Activated CD8-positive, alpha-beta memory T cell treated with anti-CD3 and anti-CD28 coated beads, Interleukin-2, amount 50 U/mL, for 48 hours (primary cell): Measurements from ENCODE around the gene TIA1.
"Not testable (repeated sequence)": the region's sequence is repeated elsewhere in the genome, so short reads cannot be mapped to it uniquely, and the experiment has no call there.

Experiments
- DNase-seq: peaks from one replicate; pipeline ENCODE4 v3.0.0-alpha.2; 2020

TIA1 gene, protein sequence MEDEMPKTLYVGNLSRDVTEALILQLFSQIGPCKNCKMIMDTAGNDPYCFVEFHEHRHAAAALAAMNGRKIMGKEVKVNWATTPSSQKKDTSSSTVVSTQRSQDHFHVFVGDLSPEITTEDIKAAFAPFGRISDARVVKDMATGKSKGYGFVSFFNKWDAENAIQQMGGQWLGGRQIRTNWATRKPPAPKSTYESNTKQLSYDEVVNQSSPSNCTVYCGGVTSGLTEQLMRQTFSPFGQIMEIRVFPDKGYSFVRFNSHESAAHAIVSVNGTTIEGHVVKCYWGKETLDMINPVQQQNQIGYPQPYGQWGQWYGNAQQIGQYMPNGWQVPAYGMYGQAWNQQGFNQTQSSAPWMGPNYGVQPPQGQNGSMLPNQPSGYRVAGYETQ

DNA sequence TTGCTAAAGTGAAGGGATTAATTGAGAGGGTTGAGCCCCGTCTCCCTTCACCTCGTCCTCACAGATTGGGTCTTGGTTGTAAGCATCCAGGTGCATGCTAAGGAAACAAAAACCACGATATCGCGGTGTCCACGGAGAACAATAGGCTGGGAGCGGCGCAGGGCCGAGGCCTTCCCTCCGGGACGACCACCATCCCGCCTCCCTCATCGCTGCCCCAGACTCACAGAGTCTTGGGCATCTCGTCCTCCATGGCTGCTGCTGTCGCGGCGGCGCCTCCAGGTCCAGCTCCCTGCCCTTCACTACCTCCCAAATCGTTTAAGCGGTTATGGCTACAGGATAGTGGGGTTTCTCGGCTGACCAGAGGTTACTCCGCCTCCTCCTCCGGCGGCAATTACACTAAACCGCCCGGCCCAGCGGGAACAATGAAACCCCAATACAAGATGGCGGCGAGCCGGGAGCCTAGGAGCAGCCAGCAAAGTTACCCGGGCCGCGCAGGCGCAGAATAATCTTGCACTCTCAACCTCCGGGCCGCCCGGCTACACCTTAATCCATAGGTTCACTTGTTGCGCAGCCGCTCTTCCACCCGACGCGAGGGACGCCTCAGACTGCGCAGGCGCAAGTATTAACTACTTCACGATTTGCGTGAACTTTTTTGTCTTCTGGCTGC, at the start of gene TIA1:
Gene TIA1, minus strand, starts transcription at position 448 of the 667 bp plus-strand sequence. Its CDS starts 198 bp downstream, at position 250.
- DNase-seq, result peak; percentile 99

DNA sequence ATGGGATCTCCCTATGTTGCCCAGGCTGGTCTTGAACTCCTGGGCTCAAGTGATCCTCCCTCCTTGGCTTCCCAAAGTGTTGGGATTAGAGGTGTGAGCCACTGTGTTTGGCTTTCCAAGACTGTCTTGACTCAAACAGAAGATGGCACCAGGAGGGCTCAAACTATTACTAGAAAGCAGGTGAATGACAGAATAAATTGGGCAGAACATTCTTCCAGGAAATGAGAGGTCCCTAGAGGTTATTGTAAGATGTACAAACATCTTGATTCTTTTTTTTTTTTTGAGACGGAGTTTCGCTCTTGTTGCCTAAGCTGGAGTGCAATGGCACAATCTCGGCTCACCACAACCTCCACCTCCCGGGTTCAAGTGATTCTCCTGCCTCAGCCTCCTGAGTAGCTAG, 49.4 kb upstream of the TIA1 start:
- not testable (repeated sequence) for DNase-seq

DNA sequence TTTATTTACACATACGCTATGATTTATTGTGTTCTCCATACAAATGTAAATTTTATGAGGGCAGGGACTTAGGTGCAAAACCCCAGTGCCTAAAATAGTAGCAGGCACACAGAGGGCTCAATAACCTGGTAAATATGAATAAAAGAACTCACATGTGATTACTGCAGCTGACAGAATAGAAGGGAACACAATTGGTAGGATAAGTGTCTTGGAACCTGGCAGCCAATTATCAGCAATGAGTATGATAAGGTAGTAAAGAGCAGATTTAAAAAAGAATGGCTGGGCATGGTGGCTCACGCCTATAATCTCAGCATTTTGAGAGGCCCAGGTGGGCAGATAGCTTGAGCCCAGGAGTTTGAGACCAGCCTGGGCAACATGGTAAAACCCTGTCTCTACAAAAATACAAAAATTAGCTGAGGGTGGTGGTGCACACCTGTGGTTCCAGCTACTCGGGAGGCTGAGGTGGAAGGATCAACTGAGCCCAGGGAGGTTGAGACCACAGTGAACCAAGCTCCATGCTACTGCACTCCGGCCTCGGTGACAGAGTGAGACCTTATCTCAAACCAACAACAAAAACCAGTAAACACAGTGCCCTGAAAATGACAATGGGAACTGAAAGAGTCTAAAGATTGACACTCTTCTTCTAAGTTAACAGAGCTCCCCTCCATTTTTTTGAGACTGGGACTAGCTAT, 35.2 kb upstream of the TIA1 start:
- no peak for DNase-seq

DNA sequence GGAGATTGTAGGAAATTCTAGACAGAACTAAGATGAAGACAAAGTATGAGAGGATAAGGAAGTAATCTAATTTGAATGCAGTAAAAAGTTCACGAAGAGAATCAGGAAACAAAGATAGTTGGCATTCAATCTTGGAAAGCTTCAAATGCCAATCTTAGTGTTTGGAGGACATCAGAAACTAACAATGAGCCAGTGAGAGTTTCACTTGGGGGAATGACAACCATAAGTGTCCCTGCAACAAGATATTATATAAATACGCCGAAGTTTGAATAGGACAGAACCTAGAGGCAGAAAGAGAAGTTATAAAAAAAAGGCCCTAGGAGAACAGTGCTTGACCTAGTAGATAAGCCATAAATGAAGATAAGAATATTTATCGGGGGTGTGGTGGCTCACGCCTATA, 34.0 kb upstream of the TIA1 start:
- no peak for DNase-seq

DNA sequence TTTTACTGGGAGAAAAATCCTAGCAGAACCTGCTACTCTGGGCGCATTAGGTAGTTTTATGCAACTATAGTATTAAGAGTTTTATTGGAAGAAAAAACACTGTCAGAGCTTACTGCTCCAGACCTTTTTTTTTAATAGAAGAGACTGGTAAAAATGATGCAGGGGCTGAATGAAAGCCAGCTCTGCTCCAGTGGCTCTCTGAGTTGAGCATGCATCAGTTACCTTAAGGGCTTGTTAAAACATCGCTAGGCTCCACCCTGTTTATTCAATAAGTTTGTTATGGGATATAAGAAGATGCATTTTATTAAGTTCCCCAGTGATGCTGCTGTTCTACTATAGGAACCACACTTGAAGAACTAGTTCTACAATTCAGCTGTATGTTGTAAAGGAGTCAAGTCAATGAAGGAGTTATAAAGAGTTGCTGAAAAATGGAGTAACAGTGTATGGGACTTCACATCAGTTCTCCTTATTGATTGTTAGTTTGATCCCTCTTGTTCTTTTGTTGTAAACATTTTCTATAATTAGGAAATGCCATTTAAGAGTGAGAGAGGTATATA, 31.9 kb upstream of the TIA1 start:
- no peak for DNase-seq

DNA sequence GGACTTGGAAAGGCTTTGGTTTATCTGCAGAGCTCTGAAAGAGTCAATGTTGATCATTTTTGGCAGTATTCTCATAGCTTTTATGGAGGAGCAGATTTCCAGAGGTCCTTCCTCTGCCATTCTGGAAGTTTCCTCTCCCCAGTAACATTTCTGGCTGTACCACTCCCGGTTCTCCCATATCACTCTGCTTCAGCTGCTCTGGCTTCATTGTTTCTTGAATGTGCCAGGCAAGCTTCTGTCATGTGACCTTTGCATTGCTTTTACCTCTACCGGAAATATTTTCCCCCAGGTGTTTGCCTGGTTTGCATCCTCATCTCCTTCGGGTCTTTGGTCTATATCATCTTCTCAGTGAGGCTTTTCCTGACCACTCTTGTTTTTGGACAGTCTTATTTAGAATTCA, 21.9 kb upstream of the TIA1 start:
- no peak for DNase-seq

DNA sequence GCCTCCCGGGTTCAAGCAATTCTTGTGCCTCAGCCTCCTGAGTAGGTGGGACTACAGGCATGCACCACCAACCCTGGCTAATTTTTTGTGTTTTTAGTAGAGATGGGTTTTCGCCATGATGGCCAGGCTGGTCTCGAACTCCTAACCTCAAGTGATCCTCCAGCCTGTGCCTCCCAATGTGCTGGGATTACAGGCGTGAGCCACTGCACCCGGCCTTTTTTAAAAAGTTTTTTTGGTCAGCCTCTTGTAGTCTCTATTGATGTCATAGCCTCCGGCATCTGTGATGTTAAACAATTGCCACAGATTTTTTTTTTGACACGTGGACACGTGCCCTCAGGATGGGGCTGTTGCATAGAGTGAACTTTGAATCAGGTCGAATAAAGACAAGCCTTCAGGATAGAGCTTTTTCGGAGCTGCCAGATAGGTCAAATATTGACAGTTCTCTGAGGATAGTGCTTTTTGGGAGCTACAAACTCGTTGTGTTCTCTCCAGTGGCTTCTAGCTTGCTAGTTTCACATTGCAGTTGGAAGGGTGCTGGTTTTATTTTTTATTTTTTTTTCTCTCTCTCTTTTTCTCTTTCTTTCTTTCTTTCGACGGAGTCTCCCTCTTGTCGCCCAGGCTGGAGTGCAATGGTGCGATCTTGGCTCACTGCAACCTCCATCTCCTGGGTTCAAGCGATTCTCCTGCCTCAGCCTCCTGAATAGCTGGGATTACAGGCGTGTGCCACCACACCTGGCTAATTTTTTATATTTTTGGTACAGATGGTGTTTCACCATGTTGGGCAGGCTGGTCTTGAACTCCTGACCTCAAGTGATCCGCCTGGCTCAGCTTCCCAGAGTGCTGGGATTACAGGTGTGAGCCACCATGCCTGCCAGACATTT, 21.2 kb upstream of the TIA1 start:
- DNase-seq, result not testable (repeated sequence)

DNA sequence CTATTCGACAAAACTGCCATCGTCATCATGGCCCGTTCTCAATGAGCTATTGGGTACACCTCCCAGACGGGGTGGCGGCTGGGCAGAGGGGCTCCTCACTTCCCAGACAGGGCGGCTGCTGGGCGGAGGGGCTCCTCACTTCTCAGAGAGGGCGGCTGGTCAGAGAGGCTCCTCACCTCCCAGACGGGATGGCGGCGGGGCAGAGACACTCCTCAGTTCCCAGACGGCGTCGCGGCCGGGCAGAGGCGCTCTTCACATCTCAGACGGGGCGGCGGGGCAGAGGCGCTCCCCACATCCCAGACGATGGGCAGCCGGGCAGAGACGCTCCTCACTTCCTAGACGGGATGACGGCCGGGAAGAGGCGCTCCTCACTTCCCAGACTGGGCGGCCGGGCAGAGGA, 18.5 kb upstream of the TIA1 start:
- DNase-seq, result not testable (repeated sequence)

DNA sequence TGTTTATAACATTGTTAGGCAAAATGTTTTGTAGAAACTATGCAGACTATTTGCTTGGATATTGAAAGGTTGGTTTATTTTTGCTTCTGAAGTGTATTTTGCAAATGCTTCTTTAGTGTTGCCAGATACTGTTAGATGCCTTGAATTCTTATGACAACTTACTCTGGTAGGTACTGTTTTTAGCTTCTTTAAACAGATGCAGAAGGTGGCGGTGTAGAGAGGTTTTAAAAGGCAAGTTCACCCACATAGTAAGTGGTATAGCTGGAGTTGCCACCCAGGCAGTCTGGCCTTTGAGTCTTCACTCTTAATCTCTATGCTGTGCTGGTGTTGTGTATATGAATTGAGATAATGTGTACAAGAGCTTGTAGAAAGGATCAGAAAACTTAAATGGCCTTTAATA, 13.1 kb upstream of the TIA1 start:
- no peak for DNase-seq

DNA sequence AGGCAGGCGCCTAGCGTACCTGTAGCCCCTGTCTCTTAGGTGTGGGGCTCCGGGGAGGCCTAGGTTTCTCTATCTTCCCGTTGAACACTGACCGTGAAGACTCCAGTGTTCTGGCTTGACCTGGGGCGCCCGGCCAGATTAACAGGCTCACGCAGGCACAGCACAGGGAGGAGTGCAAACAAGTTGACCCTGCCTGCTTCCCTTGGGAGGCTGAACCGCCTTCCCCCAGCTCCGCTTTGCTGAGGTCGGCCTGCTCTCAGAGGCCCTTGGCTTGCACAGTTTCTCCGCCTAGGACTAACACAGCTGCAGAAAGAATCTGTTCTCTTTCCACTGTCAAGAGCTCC, 10.1 kb upstream of the TIA1 start:
- DNase-seq, result no peak

DNA sequence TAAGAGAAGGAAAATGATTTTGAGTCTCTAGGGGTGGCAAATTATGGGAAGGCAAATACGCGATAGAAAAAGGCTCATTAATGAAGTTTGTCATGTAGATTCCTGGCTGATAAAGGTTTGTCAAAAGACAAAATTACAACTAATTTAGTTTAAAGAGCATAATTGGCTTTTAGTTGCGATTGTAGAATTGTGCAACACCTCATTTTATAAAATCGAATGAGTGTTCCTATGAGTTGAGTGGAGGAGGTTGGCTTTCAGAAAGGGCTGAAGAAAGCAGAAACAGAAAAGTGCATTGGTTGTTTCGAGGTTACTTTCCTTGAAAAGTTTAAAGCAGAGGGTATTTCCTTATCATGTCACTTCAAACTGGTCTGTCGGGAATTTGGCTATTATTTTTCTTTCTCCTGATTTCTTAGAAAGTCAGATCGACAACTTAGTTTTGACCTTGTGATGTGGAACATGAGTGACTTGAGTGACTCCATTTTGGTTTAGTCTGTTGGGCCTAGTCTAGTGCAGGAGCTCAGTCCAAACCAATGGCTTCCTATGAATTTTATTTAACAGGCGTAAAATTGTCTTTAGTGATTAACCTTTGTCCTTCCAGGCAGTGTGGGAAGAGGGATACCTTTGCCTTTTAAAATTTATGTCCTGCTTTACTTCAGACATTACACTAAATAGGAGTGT, 7.3 kb upstream of the TIA1 start:
- no peak for DNase-seq

DNA sequence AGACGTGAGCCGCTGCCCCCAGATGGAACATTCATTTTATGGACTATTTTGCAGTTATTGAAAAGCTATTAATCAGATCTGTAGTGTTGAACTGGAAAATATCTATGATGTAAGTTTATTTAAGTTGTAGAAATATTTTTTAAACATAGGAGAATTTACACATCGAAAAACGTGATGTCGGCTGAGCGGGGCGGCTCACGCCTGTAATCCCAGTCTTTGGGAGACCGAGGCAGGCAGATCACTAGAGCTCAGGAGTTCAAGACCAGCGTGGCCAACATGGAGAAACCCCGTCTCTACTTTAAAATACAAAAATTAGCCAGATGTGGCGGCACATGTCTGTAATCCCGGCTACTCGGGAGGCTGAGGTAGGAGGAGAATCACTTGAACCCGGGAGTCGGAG, 2.0 kb upstream of the TIA1 start:
- no peak for DNase-seq

DNA sequence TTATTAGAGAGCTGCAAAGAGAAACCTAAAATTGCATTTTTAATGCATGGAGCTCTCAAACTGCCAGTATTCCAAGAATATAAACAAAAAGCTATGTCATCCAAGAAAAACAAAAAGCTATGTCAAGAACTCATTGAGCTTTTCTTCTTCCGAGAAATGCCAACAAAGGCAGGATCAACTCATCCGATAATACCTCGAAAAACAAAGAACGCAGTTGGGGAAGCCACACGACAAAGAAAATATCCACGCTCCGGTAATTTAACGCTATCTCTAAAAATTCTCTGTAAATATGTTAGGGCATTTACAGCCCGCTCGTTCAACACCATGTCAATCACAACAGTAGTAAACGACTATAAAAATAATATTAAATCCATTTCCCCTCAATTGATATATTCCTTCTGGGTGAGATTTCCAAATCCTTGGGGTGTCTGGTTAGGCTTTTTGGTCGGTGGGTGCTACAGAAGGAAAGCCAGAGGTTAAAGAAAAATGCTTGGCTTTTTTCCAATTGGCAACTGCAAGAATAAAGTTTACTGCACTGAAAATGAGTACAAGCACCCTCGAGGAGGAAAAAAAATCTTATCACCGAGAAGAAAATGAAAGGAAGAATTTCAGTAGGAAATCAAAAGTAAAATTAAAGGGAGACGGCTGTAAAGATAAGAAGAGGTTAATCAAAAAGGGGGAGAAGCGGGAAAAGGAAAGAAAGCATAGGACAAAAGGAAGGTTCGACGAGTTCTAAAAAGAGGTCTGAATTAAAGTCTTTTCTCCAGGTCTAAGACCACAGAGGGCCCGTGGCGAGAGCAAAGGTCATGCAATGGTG, 856 bp downstream of the TIA1 start:
- no peak for DNase-seq

DNA sequence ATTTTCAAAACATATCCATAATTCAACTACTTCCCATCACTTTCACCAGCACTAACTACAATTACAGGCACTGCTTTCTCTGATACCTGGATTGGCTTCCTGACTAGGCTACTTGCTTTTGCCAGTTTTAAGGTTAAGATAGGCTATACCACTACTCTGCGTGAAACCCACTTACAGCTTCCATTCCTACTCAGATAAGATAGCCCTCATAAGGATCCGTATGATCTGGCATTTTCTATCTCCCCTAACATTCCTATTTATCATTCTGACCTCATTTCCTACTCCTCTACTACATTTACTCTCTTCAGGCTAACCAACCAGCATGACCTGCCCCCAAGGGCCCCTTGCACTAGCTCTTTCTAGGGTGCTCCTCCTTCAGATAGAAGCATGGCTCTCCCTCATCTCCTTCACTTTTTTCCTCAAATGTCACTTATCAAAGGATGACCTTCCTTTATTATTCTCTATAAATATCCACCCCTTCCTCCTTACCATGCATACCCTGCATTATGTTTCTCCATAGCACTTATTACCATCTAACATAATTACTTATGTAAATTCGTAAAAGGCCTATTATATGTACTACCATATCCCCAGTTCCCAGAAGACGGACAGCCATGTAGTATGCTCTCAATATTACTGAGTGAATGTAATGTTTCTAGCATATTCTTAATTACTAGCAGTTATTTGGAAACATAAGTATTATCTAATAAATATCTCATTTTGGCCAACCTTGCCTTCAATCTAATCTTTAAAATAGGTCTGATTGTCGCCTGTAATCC, 4.4 kb downstream of the TIA1 start:
- no peak for DNase-seq

DNA sequence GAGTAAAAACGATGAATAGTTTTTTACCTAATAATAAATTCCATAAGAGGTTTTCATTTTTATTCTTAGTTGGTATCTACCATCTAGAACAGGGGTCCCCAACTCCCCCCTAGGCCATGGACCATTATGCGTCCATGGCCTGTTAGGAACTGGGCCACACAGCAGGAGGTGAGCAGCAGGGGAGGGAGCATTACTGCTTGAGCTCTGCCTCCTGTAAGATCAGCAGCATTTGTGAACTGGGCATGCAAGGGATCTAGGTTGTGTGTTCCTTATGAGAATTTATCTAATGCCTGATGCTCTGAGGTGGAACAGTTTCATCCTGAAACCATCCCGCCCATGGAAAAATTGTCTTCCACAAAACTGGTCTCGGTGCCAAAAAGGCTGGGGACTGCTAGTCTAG, 5.9 kb downstream of the TIA1 start:
- no peak for DNase-seq

DNA sequence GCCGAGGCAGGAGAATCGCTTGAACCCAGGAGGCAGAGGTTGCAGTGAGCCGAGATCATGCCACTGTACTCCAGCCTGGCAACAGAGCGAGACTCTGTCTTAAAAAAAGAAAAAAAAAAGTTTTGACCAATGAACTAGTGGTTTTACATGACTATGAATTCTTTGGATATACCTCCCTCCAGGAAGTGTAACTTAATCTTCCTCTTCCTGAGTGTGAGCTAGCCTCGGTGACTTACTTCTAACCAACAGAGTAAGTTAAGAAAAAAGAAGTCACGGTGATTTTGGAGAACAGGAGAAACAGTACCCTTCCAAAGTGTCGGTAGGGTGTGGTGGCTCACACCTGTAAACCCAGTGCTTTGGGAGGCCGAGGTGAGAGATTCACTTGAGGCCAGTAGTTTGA, 7.1 kb downstream of the TIA1 start:
- DNase-seq, result no peak

DNA sequence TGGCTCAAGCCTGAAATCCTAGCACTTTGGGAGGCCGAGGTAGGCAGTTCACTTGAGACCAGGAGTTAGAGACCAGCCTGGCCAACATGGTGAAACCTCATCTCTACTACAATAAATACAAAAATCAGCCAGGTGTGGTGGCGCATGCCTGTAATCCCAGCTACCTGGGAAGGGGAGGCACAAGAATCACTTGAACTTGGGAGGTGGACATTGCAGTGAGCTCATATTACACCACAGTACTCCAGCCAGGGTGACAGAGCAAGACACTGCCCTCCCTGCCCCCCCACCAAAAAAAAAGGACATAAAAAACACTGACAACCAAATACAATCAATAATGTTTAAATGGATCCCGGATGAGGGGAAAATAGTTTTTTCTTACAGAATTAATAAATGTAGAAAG, 7.8 kb downstream of the TIA1 start:
- no peak for DNase-seq

DNA sequence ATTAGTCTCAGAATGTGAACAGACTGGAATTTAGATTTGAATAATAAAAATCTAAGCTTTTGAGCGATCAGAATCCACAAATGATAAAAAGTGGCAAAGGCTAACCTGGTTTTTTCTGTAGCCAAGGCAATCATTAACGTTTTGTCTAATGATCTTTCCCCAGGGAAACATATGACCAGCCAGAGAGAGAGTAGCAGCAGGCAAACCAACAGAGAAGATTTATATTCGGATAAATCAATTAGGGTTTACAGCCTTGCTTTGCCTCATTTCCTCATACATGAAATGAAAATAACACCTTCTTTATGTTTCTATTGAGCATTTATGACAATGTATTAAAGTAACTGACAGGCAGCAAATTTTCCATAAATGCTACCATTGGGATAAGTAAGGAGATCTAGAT, 14.5 kb downstream of the TIA1 start:
- no peak for DNase-seq

DNA sequence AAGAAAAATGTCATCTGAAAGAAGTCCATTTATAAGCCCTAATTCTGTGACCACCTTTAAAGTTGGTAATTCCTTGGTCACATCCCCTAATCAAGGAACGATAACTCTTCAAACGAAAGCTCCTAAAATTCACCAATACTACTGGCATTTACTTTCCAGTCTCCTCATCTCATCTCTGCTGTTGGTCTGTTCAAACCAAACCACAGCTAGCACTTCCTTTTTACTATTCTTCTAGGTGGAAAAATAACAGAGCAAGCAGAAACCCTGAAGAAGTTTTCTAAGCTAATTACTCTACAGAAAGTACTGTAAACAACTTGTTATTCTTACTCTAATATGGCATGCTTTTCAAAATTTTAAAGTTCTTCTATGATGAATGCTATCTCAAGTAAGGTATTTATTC, 21.6 kb downstream of the TIA1 start:
- no peak for DNase-seq

DNA sequence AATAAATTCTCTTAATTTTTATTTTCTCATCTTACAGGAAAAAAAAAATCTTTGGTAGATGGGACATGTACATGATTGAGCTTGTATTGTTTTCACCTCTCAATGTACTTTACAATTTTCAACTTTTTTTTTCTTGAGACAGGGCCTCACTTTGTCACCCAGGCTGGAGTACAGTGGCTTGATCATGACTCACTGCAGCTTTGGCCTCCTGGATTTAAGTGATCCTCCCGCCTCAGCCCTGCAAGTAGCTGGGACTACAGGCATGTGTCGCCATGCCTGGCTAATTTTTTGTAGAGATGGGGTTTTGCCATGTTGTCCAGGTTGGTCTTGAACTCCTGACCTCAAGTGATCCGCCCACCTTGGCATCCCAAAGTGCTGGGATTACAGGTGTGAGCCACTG, 25.1 kb downstream of the TIA1 start:
- not testable (repeated sequence) for DNase-seq
